ENCODE results near the gene KCNMA1.

DNA sequence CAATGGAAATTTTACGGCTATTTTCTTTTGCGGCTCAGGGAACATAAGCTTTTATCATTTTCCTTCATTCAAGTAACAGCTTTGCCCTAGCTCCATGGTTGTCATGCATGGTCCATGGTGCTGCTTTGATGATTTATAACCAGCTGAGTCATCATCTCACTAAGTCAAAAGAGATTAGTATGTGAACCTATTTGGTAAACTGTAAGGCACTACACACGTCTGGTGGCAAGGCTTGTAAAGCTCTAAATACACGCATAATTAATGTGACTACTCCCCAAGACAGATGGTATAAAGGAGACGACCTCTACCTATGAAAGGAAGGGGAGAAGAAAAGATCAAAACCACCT lies 340.2 kb downstream of the KCNMA1 start:
- TF ChIP-seq, protein P1, sequence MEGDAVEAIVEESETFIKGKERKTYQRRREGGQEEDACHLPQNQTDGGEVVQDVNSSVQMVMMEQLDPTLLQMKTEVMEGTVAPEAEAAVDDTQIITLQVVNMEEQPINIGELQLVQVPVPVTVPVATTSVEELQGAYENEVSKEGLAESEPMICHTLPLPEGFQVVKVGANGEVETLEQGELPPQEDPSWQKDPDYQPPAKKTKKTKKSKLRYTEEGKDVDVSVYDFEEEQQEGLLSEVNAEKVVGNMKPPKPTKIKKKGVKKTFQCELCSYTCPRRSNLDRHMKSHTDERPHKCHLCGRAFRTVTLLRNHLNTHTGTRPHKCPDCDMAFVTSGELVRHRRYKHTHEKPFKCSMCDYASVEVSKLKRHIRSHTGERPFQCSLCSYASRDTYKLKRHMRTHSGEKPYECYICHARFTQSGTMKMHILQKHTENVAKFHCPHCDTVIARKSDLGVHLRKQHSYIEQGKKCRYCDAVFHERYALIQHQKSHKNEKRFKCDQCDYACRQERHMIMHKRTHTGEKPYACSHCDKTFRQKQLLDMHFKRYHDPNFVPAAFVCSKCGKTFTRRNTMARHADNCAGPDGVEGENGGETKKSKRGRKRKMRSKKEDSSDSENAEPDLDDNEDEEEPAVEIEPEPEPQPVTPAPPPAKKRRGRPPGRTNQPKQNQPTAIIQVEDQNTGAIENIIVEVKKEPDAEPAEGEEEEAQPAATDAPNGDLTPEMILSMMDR (IDR thresholded peaks at IDR 0.05) = no peak
- TF ChIP-seq POLR2A (IDR thresholded peaks at IDR 0.05) = no peak
